GM19193 (cell line): Measurements from ENCODE around the gene ARHGDIA.
A peak's percentile ranks its signal among the peaks of the same experiment; 100 is the strongest.

ENCODE experiments used
- POLR2A ChIP-seq: IDR thresholded peaks from 4 replicates; pipeline ENCODE4 v1.6.1; 2011; ENCODE audit not compliant: insufficient read depth, insufficient read length; ENCODE audit errors: extremely low read depth

Gene ARHGDIA

DNA sequence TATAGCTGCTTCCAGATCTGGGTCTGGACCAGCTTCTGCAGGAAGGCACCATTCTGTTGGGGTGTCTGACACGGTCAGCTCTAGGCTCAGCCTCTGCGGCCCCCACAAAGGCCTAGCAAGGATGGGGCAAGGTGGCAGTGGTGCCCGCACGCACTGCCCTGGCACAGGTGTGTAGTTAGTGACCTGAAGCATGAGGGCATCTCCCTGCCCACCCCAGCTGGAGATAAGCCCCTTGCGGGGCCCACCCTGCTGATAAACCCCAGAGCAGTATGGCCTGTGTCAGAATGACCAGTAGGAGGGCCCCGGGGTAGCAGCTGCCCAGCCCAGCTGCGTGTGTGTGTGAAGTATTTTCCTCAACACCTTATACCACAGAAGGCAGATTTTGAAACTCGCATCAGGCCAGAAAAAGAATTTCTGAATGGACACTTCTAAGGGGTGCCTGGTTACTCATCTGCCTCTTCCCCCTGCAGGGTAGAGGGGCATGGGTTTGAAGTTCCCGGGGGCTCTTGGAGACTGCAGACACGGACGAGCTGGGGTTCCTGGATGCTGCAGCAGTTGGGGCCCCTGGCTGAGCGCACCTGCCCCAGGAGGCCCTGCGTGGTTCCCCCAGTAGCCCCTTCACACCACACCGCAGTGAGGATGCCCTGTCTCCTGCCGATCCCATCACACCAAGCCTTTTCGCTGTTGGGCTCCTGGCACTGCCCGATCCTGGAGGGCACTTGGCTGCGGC lies 4.5 kb downstream of the ARHGDIA start:
- TF ChIP-seq POLR2A, result peak; percentile 43

DNA sequence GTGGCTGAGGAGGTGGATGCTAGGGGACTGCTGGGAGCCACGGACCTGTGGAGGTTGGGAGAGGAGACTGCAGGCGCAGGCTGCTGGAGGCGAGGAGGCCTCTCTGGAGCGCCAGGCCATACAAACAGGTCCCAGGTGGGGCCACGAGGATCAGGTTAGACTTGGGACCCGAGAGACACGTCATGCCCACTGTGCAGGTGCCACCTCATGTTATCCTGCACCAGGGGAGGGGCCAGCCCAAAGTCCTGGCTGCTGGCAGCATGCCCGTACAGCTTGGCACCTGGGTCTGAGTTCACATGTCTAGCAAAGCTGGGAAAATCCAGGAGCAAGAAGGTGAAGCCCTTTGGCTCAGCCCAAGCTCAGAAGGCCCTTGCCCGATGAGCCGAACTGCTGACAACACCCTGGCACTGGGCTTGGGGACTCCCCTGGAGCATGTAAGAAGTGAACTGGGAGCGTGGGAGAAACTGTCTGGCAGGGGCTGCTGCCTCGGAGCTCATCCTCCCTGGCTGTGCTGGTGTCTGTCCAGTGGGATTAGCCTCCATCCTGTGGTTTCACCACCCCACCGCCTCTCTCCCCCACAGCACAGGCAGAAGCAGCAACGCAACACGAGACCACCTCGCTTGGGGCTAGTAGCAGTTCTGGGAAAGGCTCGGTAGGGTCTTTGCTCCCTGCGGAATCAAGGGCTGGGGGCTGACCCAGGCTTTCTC lies 5.3 kb downstream of the ARHGDIA start:
- TF ChIP-seq POLR2A, result peak; percentile 44

DNA sequence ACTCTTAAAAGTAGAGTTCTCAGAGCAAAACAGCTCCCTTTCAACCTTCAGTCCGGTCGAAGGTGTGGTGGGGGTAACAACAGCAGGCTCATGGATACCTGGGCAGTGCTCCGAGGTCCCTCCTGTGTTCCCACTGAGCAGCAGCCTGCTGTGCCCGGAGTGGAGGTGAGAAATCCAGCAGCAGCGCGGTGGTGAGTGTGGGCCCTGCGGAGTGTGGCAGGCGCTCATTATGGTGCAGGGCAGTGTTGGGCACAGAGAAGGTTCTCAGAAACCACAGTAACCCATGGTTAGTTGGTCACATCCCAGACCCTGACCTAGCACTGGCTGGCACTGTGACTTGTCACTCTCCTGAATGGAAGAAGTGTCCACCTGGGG lies 5.8 kb downstream of the ARHGDIA start:
- TF ChIP-seq POLR2A, result no peak

GRCh38 chr17:81863833-81864768 lies 7.0 kb downstream of the ARHGDIA start:
- peak; percentile 9 for TF ChIP-seq POLR2A

- no peak for TF ChIP-seq POLR2A
Observed at GRCh38 chr17:81863123-81863675, 7.9 kb downstream of the ARHGDIA start.

GRCh38 chr17:81860756-81861568 lies 10.2 kb downstream of the ARHGDIA start:
- TF ChIP-seq POLR2A, result peak; percentile 85

DNA sequence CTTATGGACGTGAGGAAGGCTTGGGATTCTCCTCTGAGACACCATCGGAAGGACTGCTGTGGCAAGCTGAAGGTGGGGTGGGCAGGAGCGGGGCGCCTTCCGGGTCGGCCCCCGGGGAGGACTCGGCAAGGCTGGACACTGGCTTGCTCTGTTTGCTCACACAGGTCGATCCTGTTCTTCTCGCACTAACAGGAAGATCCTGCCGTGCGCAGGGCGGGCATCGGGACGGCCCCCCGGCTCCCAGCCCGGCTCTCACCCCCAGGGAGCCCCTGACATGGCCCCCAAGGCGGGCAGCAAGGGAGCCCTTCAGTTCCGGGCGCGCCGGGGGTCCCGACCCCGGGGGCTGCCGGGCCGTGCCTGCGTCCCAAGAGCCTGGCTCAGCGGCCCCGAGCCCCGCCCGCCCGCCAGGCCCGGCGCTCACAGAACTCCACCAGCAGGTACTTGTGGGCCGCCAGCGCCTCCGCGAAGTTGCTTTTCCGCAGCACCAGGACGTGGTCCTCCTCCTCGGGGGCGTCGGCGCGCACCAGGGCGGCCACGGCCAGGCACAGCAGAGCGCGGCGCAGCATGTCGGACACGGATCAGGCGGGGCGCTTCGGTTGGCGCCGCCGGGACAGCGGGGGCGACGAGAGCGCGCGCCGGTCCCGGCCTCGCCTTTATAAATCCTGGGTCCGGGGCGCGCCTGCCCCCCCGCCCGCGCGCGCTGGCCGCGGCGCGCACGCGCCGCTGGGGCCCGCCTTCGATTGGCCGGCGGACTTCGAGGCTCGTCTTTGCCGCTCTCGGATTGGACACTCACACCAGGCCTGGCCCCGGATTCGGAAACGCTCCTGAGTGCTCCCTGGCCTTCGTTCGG lies 11.0 kb downstream of the ARHGDIA start, which contains the start of gene P4HB:
Gene P4HB, minus strand, starts transcription at position 630 of the 850 bp plus-strand sequence. Its CDS starts 64 bp downstream, at position 566.
- TF ChIP-seq POLR2A, result peak; percentile 96

GRCh38 chr17:81858967-81859905 lies 11.9 kb downstream of the ARHGDIA start:
- no peak for TF ChIP-seq POLR2A

DNA sequence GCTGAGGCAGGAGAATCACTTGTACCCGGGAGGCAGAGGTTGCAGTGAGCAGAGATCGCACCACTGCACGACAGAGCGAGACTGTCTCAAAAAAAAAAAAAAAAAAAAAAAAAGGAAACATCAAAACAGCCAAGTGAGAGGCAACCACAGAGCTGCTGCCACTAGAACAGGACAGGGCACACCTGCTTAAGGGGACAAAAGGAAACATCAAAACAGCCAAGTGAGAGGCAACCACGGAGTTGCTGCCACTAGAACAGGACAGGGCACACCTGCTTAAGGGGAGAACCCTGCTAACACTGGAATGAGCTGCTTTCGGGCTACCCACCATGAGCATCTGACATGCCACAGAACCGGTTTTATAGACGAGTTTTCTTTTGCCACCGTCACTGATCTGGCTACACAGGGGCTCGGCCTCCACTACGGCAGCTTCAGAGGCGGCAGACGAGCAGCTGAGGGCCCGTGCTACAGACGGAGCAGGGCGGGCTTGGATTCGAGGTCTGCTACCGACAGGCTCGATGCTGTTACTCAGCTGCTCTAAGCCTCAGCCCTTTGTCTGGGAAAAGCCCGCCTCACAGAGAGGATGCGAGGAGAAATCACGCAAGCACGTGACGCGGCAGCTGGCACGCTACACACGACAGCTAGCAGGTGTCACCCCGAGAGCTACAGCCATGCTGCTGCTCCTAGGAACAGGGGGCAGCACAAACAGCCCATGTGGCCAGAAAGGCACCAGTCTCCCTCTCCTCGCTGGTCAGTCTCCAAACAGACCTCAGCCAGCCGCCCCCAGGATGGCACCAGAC lies 12.8 kb downstream of the ARHGDIA start:
- no peak for TF ChIP-seq POLR2A

- peak; percentile 26 for TF ChIP-seq POLR2A
Observed at GRCh38 chr17:81854974-81855774, 16.0 kb downstream of the ARHGDIA start.
